SU-DHL-6 (cell line): ENCODE measurements around the gene OCLN.
"Not testable (repeated sequence)": the region's sequence is repeated elsewhere in the genome, so short reads cannot be mapped to it uniquely, and the experiment has no call there.

ENCODE experiments used
- H2AFZ ChIP-seq: fragments of 200-600 bp; sonication (generic); 2 replicates; pipeline ENCODE4 v1.6.1; 2014; ENCODE audit warnings: low read depth, mild to moderate bottlenecking, moderate library complexity, mixed read lengths, antibody characterized with exemption, low read length; ENCODE audit not compliant: severe bottlenecking
- H3F3A ChIP-seq: fragments of 200-600 bp; shearing (Covaris generic); 2 replicates; pipeline ENCODE4 v1.6.0; 2016; ENCODE audit warnings: antibody characterized with exemption, mild to moderate bottlenecking; ENCODE audit not compliant: insufficient read depth
- H3K27ac ChIP-seq: fragments of 200-600 bp; sonication (generic); 2 replicates; pipeline ENCODE4 v1.5.1; 2016; ENCODE audit warnings: low read depth, mild to moderate bottlenecking, low read length, moderate library complexity, mixed read lengths
- H3K27me3 ChIP-seq: fragments of 200-600 bp; sonication (generic), shearing (Covaris generic); 2 replicates; pipeline ENCODE4 v1.6.0; 2014; ENCODE audit warnings: mild to moderate bottlenecking, low read length
- H3K36me3 ChIP-seq: fragments of 200-600 bp; sonication (generic); 2 replicates; pipeline ENCODE4 v1.6.1; 2014; ENCODE audit warnings: mild to moderate bottlenecking, low read length, mixed read lengths
- H3K4me2 ChIP-seq: fragments of 300-600, 200-600 bp; shearing (Covaris generic), sonication (generic); 2 replicates; pipeline ENCODE4 v1.6.0; 2014; ENCODE audit warnings: low read length, low read depth, mild to moderate bottlenecking; ENCODE audit not compliant: poor library complexity, severe bottlenecking
- H3K4me3 ChIP-seq: fragments of 200-600 bp; sonication (generic); 2 replicates; pipeline ENCODE4 v1.5.1; 2014; ENCODE audit warnings: antibody characterized with exemption, low read length, mild to moderate bottlenecking, mixed read lengths; ENCODE audit not compliant: insufficient read depth, poor library complexity, severe bottlenecking
- H3K79me2 ChIP-seq: fragments of 200-600 bp; sonication (generic); 2 replicates; pipeline ENCODE4 v1.6.1; 2014; ENCODE audit warnings: mild to moderate bottlenecking, low read length, moderate library complexity; ENCODE audit not compliant: insufficient read depth
- H3K9ac ChIP-seq: fragments of 200-600 bp; sonication (generic); 2 replicates; pipeline ENCODE4 v1.7.0; 2014; ENCODE audit warnings: mild to moderate bottlenecking, low read length
- H3K9me2 ChIP-seq: fragments of 200-600 bp; sonication (generic); replicated peaks from 2 replicates; pipeline ENCODE4 v1.6.1; 2014; ENCODE audit warnings: low read length; ENCODE audit not compliant: insufficient read depth
- H3K9me3 ChIP-seq: fragments of 200-600 bp; sonication (generic); 2 replicates; pipeline ENCODE4 v1.6.1; 2014; ENCODE audit warnings: low read length, mixed read lengths; ENCODE audit not compliant: insufficient read depth
- H4K20me1 ChIP-seq: fragments of 200-600 bp; sonication (generic); 2 replicates; pipeline ENCODE4 v1.6.1; 2014; ENCODE audit warnings: low read depth, mild to moderate bottlenecking, antibody characterized with exemption, low read length, moderate library complexity, mixed read lengths
- CTCF ChIP-seq: fragments of 200-600 bp; sonication (generic); IDR thresholded peaks from one replicate; pipeline ENCODE4 v1.5.1; 2017; ENCODE audit warnings: antibody characterized with exemption, mild to moderate bottlenecking, low read length, moderate library complexity; ENCODE audit not compliant: insufficient read depth, poor library complexity, severe bottlenecking
- EZH2phosphoT487 ChIP-seq: fragments of 200-600 bp; sonication (generic), shearing (Covaris generic); conservative IDR thresholded peaks from 2 replicates; pipeline ENCODE4 v1.6.1; 2018; ENCODE audit warnings: mild to moderate bottlenecking, antibody characterized with exemption, low read length, moderate library complexity, mixed read lengths

Gene OCLN

GRCh38 chr5:69467442-69468225 is 25.0 kb upstream of the OCLN start:
- TF ChIP-seq EZH2phosphoT487 (no peak), CTCF (no peak)
- Histone ChIP-seq H3K4me2 (no peak overlapping the region), H3K36me3 (no peaks in the 10 kb centered on the region), H4K20me1 (no peaks in the 10 kb centered on the region), H3K9ac (no peak overlapping the region), H3K27me3 (no peaks in the 10 kb centered on the region), H3K27ac (no peak overlapping the region), H2AFZ (no peak overlapping the region), H3K4me3 (no peak overlapping the region), H3F3A (no peaks in the 10 kb centered on the region), H3K9me3 (no peaks in the 10 kb centered on the region), H3K9me2 (no peaks in the 10 kb centered on the region), H3K79me2 (no peaks in the 10 kb centered on the region)

- H3K4me2 ChIP-seq, result no peak overlapping the region
- TF ChIP-seq EZH2phosphoT487, result no peak
- no peaks in the 10 kb centered on the region for H3K27me3 ChIP-seq
- no peaks in the 10 kb centered on the region for H4K20me1 ChIP-seq
- no peaks in the 10 kb centered on the region for H3K36me3 ChIP-seq
- H3F3A ChIP-seq, result no peaks in the 10 kb centered on the region
- H3K9me3 ChIP-seq, result no peaks in the 10 kb centered on the region
- no peak overlapping the region for H3K4me3 ChIP-seq
- H3K27ac ChIP-seq, result no peak overlapping the region
- no peaks in the 10 kb centered on the region for H3K79me2 ChIP-seq
- no peak overlapping the region for H3K9ac ChIP-seq
- H3K9me2 ChIP-seq, result no peaks in the 10 kb centered on the region
- no peak overlapping the region for H2AFZ ChIP-seq
These were observed 24.0 kb upstream of the OCLN start for GRCh38 chr5:69468631-69469030.

GRCh38 chr5:69471516-69471915 is 21.1 kb upstream of the OCLN start:
- H3K4me3 ChIP-seq, H3K27ac ChIP-seq, H3K27me3 ChIP-seq, H4K20me1 ChIP-seq, H3K9me3 ChIP-seq, H3K9me2 ChIP-seq, H3K4me2 ChIP-seq, H3K36me3 ChIP-seq, H3K79me2 ChIP-seq, H3K9ac ChIP-seq, H3F3A ChIP-seq, H2AFZ ChIP-seq: not testable (repeated sequence)

- not testable (repeated sequence) for H3K9ac ChIP-seq, H3K4me3 ChIP-seq, H3K79me2 ChIP-seq, H3K27ac ChIP-seq, H3K9me2 ChIP-seq, H2AFZ ChIP-seq, H3K36me3 ChIP-seq, H3K27me3 ChIP-seq, H3F3A ChIP-seq, H4K20me1 ChIP-seq, H3K4me2 ChIP-seq, H3K9me3 ChIP-seq
These were observed 20.0 kb upstream of the OCLN start for GRCh38 chr5:69472535-69473143.

GRCh38 chr5:69477170-69477569 is 15.4 kb upstream of the OCLN start:
- H3K36me3 ChIP-seq, result no peaks in the 10 kb centered on the region
- H3K27ac ChIP-seq, result no peak overlapping the region
- no peaks in the 10 kb centered on the region for H3K9me2 ChIP-seq
- H3K27me3 ChIP-seq, result no peaks in the 10 kb centered on the region
- no peak overlapping the region for H2AFZ ChIP-seq
- H3K9me3 ChIP-seq, result no peaks in the 10 kb centered on the region
- H3K9ac ChIP-seq, result no peak overlapping the region
- no peak overlapping the region for H3K4me2 ChIP-seq
- no peaks in the 10 kb centered on the region for H4K20me1 ChIP-seq
- no peak overlapping the region for H3K4me3 ChIP-seq
- TF ChIP-seq EZH2phosphoT487, result no peak
- TF ChIP-seq CTCF, result no peak
- no peaks in the 10 kb centered on the region for H3F3A ChIP-seq
- H3K79me2 ChIP-seq, result no peaks in the 10 kb centered on the region

GRCh38 chr5:69478296-69478695 is 14.3 kb upstream of the OCLN start:
- not testable (repeated sequence) for H3K27me3 ChIP-seq, H3K4me2 ChIP-seq, H4K20me1 ChIP-seq, H3K9me2 ChIP-seq, H2AFZ ChIP-seq, H3F3A ChIP-seq, H3K79me2 ChIP-seq, H3K9me3 ChIP-seq, H3K9ac ChIP-seq, H3K4me3 ChIP-seq, H3K36me3 ChIP-seq, H3K27ac ChIP-seq
